Mesendoderm (in vitro differentiated cells): Measurements from ENCODE around the gene DLEU7.

ENCODE experiments used
- DNase-seq: peaks from one replicate; pipeline ENCODE4 v3.0.0; 2013
- H2AK5ac ChIP-seq: 2 replicates; pipeline ENCODE4 v1.6.1; 2013; ENCODE audit warnings: low read length, inconsistent platforms
- H2BK120ac ChIP-seq: 2 replicates; pipeline ENCODE4 v1.6.1; 2013; ENCODE audit warnings: low read depth, mild to moderate bottlenecking, low read length, moderate library complexity, mixed read lengths
- H2BK15ac ChIP-seq: replicated peaks from 2 replicates; pipeline ENCODE4 v1.6.1; 2013; ENCODE audit warnings: low read depth, mild to moderate bottlenecking, moderate library complexity
- H2BK5ac ChIP-seq: 2 replicates; pipeline ENCODE4 v1.6.1; 2013; ENCODE audit warnings: low read length, inconsistent platforms
- H3K18ac ChIP-seq: 2 replicates; pipeline ENCODE4 v1.6.1; 2013; ENCODE audit warnings: mild to moderate bottlenecking, low read length, mixed read lengths
- H3K23ac ChIP-seq: one replicate; pipeline ENCODE4 v1.6.1; 2013; ENCODE audit warnings: low read length
- H3K27ac ChIP-seq: 2 replicates; pipeline ENCODE4 v1.5.1; 2013; ENCODE audit warnings: low read depth, mild to moderate bottlenecking, inconsistent platforms, low read length, moderate library complexity
- H3K27me3 ChIP-seq: 2 replicates; pipeline ENCODE4 v1.6.1; 2013; ENCODE audit warnings: low read length, control low read depth, mild to moderate bottlenecking, inconsistent platforms; ENCODE audit not compliant: insufficient read depth, poor library complexity
- H3K36me3 ChIP-seq: 2 replicates; pipeline ENCODE4 v1.6.1; 2013; ENCODE audit warnings: low read length, inconsistent platforms; ENCODE audit not compliant: control insufficient read depth, insufficient read depth
- H3K4ac ChIP-seq: one replicate; pipeline ENCODE4 v1.6.1; 2013; ENCODE audit warnings: low read depth, mild to moderate bottlenecking, low read length, moderate library complexity
- H3K4me1 ChIP-seq: 2 replicates; pipeline ENCODE4 v1.6.1; 2013; ENCODE audit warnings: low read depth, low read length, inconsistent platforms; ENCODE audit not compliant: control insufficient read depth
- H3K4me2 ChIP-seq: 2 replicates; pipeline ENCODE4 v1.6.1; 2013; ENCODE audit warnings: low read length
- H3K4me3 ChIP-seq: 2 replicates; pipeline ENCODE4 v1.5.1; 2013; ENCODE audit warnings: mild to moderate bottlenecking, low read length
- H3K56ac ChIP-seq: one replicate; pipeline ENCODE4 v1.6.1; 2013; ENCODE audit warnings: low read length
- H3K79me1 ChIP-seq: 2 replicates; pipeline ENCODE4 v1.6.1; 2013; ENCODE audit warnings: low read length, inconsistent platforms
- H3K79me2 ChIP-seq: 2 replicates; pipeline ENCODE4 v1.6.1; 2013; ENCODE audit warnings: mild to moderate bottlenecking, low read length; ENCODE audit not compliant: control insufficient read depth, insufficient read depth
- H3K9ac ChIP-seq: 2 replicates; pipeline ENCODE4 v1.6.1; 2013; ENCODE audit warnings: low read length, inconsistent platforms
- H4K5ac ChIP-seq: one replicate; pipeline ENCODE4 v1.6.1; 2013; ENCODE audit warnings: low read length
- H4K8ac ChIP-seq: one replicate; pipeline ENCODE4 v1.6.1; 2013; ENCODE audit warnings: low read depth, mild to moderate bottlenecking, control low read depth, low read length, moderate library complexity
- WGBS: extraction: QIAGEN DNeasy Blood & Tissue Kit; methylation state at CpG from one replicate; pipeline ENCODE4 v1.1.7; 2013; ENCODE audit warnings: low lambda C conversion rate, missing lambda C conversion rate; ENCODE audit not compliant: insufficient coverage; ENCODE audit errors: extremely low coverage; 5-methylcytosine and 5-hydroxymethylcytosine counted together

Gene DLEU7

DNA sequence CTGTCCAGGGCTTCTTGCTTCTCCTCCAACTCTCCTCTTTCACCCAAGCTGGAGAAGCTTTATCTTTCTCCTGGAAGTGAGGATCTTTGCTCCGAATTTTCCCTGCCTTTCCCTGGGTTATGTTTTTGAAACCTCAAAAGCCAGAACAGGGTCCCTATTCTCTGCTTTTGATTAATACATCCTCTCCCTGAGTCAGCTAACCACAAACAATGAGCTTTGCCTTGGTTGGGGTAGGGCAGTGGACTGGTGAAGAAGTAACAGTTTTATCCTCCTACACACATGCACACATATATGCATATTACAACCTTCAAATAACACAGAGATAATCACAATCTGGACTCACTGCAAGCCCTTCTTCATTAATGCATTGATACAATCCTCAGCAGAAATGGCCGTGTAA, 44.6 kb downstream of the DLEU7 start:
- Histone ChIP-seq H2BK120ac (no peak overlapping the region), H3K4me3 (no peak overlapping the region), H2BK15ac (no peak overlapping the region), H3K4ac (no peak overlapping the region), H4K5ac (no peak overlapping the region), H3K56ac (no peak overlapping the region), H3K23ac (no peak overlapping the region), H3K79me1 (no peaks in the 10 kb centered on the region), H3K4me1 (no peaks in the 10 kb centered on the region), H3K27me3 (no peaks in the 10 kb centered on the region), H3K27ac (no peak overlapping the region), H3K9ac (no peak overlapping the region), H3K18ac (no peak overlapping the region), H3K36me3 (no peaks in the 10 kb centered on the region), H2AK5ac (no peak overlapping the region), H3K79me2 (no peaks in the 10 kb centered on the region), H3K4me2 (no peak overlapping the region), H2BK5ac (no peak overlapping the region), H4K8ac (no peak overlapping the region)
- no CpG with 5 or more reads among the region's 2 CpGs for WGBS
- no peak for DNase-seq

DNA sequence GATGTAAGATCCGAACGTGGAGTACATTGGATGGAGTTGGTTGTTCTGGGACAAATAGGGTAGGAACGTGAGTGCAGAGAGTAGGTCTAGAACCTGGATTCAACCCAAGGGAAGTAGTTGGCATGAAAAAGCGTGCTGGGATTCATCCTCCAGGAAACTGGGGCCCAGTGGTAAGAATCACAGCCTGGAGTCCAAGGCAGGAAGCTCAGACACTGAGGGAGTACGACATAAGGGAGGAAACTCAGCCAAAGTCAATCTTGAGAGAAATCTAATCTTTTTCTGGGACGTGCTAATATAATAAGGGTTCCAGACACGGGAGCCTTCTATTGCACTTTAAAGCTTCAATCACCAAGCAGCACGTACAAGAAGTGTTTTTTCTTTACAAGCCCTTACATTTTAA, 46.4 kb downstream of the DLEU7 start:
- no peaks in the 10 kb centered on the region for H3K79me2 ChIP-seq
- no CpG with 5 or more reads among the region's 8 CpGs for WGBS
- H3K4ac ChIP-seq: no peak overlapping the region
- H4K5ac ChIP-seq: no peak overlapping the region
- DNase-seq: no peak
- no peaks in the 10 kb centered on the region for H3K4me1 ChIP-seq
- no peaks in the 10 kb centered on the region for H3K27me3 ChIP-seq
- H2BK15ac ChIP-seq: no peak overlapping the region
- H2AK5ac ChIP-seq: no peak overlapping the region
- no peak overlapping the region for H3K4me3 ChIP-seq
- no peak overlapping the region for H2BK120ac ChIP-seq
- no peaks in the 10 kb centered on the region for H3K79me1 ChIP-seq
- no peak overlapping the region for H3K56ac ChIP-seq
- no peak overlapping the region for H3K4me2 ChIP-seq
- H3K9ac ChIP-seq: no peak overlapping the region
- H3K36me3 ChIP-seq: no peaks in the 10 kb centered on the region
- H4K8ac ChIP-seq: no peak overlapping the region
- no peak overlapping the region for H3K18ac ChIP-seq
- H2BK5ac ChIP-seq: no peak overlapping the region
- H3K23ac ChIP-seq: no peak overlapping the region
- H3K27ac ChIP-seq: no peak overlapping the region

DNA sequence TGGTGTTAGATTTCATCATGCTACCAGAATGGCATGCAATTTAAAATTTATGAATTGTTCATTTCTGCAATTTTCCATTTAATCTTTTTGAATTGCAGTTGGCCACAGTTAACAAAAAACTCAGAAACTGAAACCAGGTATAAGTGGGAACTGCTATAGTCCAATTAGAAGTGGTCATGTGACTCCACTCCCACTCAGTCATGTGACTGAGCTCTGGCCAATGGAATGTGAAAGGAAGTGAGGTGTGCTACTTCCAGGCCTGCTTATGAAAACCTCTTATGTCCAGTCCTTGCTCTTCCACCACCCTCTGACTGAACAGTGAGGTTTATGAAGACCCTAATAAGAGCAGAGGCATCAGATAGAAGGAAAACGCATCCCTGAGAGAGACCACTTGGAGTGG, 47.0 kb downstream of the DLEU7 start:
- no peak overlapping the region for H3K27ac ChIP-seq
- H2BK120ac ChIP-seq: no peak overlapping the region
- no peak overlapping the region for H2AK5ac ChIP-seq
- H3K36me3 ChIP-seq: no peaks in the 10 kb centered on the region
- no peak overlapping the region for H3K4me2 ChIP-seq
- H3K9ac ChIP-seq: no peak overlapping the region
- H2BK5ac ChIP-seq: no peak overlapping the region
- H3K18ac ChIP-seq: no peak overlapping the region
- WGBS: no CpG with 5 or more reads among the region's 1 CpG
- H3K4me1 ChIP-seq: no peaks in the 10 kb centered on the region
- no peaks in the 10 kb centered on the region for H3K79me2 ChIP-seq
- no peak for DNase-seq
- H3K4me3 ChIP-seq: no peak overlapping the region
- H4K5ac ChIP-seq: no peak overlapping the region
- no peaks in the 10 kb centered on the region for H3K27me3 ChIP-seq
- no peak overlapping the region for H2BK15ac ChIP-seq
- H3K23ac ChIP-seq: no peak overlapping the region
- H3K79me1 ChIP-seq: no peaks in the 10 kb centered on the region
- H3K56ac ChIP-seq: no peak overlapping the region
- no peak overlapping the region for H3K4ac ChIP-seq
- H4K8ac ChIP-seq: no peak overlapping the region

DNA sequence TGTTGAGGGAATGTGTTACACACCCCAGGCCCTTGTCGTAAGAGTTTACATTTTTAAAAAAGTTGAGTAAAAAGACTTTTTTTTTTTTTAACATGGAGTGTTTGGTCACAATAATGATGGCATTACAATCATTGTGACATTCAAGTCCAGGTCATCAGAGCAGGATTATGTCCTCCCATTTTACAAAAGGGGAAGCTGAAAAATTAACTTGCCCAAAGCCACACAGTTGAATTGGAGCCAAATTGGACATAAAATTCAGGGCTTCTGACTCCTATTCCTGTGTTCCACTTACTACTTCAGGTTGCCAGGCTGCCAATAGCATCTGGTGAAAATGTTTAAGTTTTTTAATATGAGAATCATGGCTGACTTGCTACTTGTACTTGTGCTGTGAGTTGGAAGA, 49.3 kb downstream of the DLEU7 start:
- H3K4me2 ChIP-seq: no peak overlapping the region
- no peak overlapping the region for H3K23ac ChIP-seq
- no peak overlapping the region for H3K27ac ChIP-seq
- H4K5ac ChIP-seq: no peak overlapping the region
- H2BK120ac ChIP-seq: no peak overlapping the region
- H3K79me1 ChIP-seq: no peaks in the 10 kb centered on the region
- no peak overlapping the region for H2BK5ac ChIP-seq
- H3K36me3 ChIP-seq: no peaks in the 10 kb centered on the region
- H3K4me1 ChIP-seq: no peaks in the 10 kb centered on the region
- H3K27me3 ChIP-seq: no peaks in the 10 kb centered on the region
- WGBS: no CpG with 5 or more reads among the region's 1 CpG
- no peak overlapping the region for H4K8ac ChIP-seq
- no peak overlapping the region for H2BK15ac ChIP-seq
- no peak overlapping the region for H3K18ac ChIP-seq
- H3K4ac ChIP-seq: no peak overlapping the region
- no peak overlapping the region for H3K9ac ChIP-seq
- H3K4me3 ChIP-seq: no peak overlapping the region
- no peak for DNase-seq
- H2AK5ac ChIP-seq: no peak overlapping the region
- H3K56ac ChIP-seq: no peak overlapping the region
- H3K79me2 ChIP-seq: no peaks in the 10 kb centered on the region

DNA sequence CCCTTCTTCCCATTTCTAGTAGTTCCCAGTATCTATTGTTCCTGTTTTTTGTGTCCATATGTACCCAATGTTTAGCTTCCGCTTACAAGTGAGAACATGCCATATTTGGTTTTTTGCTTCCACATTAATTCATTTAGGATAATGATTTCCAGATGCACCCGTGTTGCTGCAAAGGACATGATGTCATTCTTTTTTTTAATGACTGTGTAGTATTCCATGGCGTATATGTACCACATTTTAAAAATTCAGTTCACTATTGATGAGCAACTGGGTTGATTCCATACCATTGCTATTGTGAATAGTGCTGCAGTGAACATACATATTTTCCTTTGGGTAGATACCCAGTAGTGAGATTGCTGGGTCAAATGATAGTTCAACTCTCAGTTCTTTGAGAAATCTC, 50.5 kb downstream of the DLEU7 start:
- Histone ChIP-seq H3K18ac (no peak overlapping the region), H3K56ac (no peak overlapping the region), H3K4me3 (no peak overlapping the region), H2BK5ac (no peak overlapping the region), H4K8ac (no peak overlapping the region), H3K79me2 (no peaks in the 10 kb centered on the region), H3K27ac (no peak overlapping the region), H2BK120ac (no peak overlapping the region), H2BK15ac (no peak overlapping the region), H4K5ac (no peak overlapping the region), H3K27me3 (no peaks in the 10 kb centered on the region), H2AK5ac (no peak overlapping the region), H3K36me3 (no peaks in the 10 kb centered on the region), H3K4me1 (peaks cover 4% of the 10 kb centered on the region), H3K23ac (no peak overlapping the region), H3K79me1 (no peaks in the 10 kb centered on the region), H3K4ac (no peak overlapping the region), H3K4me2 (no peak overlapping the region), H3K9ac (no peak overlapping the region)
- no peak for DNase-seq
- no CpG with 5 or more reads among the region's 3 CpGs for WGBS

DNA sequence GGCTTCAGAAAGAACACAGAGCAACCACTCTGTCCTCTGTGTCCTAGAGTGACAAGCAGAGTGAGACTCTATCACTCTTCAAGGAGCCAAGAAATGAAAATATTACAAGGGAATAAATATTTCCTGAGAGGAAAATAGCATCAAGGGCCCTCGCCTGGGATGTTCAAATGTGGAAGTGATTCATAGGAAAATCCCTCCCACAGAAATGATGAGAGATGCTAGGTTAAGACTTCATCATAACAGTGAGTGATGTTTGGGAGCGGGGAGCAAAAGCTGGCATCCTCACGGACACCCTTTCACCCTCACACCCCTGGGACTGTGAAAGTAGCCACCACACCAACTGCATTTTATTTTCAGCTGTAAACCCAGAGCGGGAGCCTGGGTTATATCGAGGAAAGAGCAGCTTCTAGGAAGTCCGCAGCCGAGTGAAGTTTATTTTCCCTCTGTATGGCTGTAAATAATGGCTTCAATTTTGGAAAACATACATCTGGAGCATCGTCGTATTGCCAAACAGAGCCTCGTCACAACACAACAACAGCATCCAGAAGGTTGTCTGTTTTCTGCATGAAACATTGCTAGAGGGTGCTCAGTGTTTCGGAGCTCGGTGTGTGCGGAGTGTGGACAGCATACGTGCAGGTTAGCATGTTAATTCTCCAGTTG, 54.8 kb downstream of the DLEU7 start:
- WGBS: no CpG with 5 or more reads among the region's 14 CpGs
- Histone ChIP-seq H3K79me2 (no peaks in the 10 kb centered on the region), H3K23ac (no peak overlapping the region), H3K9ac (no peak overlapping the region), H2AK5ac (no peak overlapping the region), H3K4me2 (no peak overlapping the region), H4K5ac (no peak overlapping the region), H2BK15ac (no peak overlapping the region), H2BK120ac (no peak overlapping the region), H3K4me1 (peaks cover 9% of the 10 kb centered on the region), H2BK5ac (no peak overlapping the region), H3K79me1 (no peaks in the 10 kb centered on the region), H3K18ac (no peak overlapping the region), H3K4me3 (no peak overlapping the region), H3K27me3 (no peaks in the 10 kb centered on the region), H3K4ac (no peak overlapping the region), H3K27ac (no peak overlapping the region), H3K56ac (no peak overlapping the region), H3K36me3 (no peaks in the 10 kb centered on the region), H4K8ac (no peak overlapping the region)
- DNase-seq: no peak
